K562 (cell line): ENCODE measurements around the gene RNASET2. TPM values are rescaled to one million over a fixed set of nuclear protein-coding genes. Genes with fewer than 3 reads are reported as not detected.

ENCODE experiments used
- CAMTA2 ChIP-seq: fragments of 250-450 bp; sonication (Bioruptor Pico); conservative IDR thresholded peaks from 2 replicates; pipeline ENCODE4 v1.5.1; 2022
- FOS ChIP-seq: IDR thresholded peaks from 3 replicates; pipeline ENCODE4 v1.6.1; 2011; ENCODE audit not compliant: insufficient read length; ENCODE audit errors: extremely low read depth
- FOXJ3 ChIP-seq: sonication (generic); formaldehyde crosslinking; IDR thresholded peaks from 2 replicates; pipeline ENCODE4 v1.4.0; 2020; ENCODE audit warnings: mild to moderate bottlenecking, missing genetic modification reagents
- HDAC8 ChIP-seq: fragments of 450-650 bp; IDR thresholded peaks from 2 replicates; pipeline ENCODE4 v1.6.1; 2016; ENCODE audit warnings: mild to moderate bottlenecking, missing genetic modification characterization, moderate library complexity, missing compliant biosample characterization
- HIVEP1 ChIP-seq: fragments of 250-450 bp; sonication (Bioruptor Pico); IDR thresholded peaks from 2 replicates; pipeline ENCODE4 v1.4.0; 2020; ENCODE audit warnings: mild to moderate bottlenecking
- MGA ChIP-seq: fragments of 450-650 bp; IDR thresholded peaks from 2 replicates; pipeline ENCODE4 v1.6.1; 2016; ENCODE audit warnings: mild to moderate bottlenecking, moderate library complexity
- MIER1 ChIP-seq: fragments of 450-650 bp; IDR thresholded peaks from 2 replicates; pipeline ENCODE4 v1.6.1; 2016; ENCODE audit warnings: antibody characterized with exemption, mild to moderate bottlenecking, low read depth
- NELFE ChIP-seq: IDR thresholded peaks from 2 replicates; pipeline ENCODE4 v1.6.1; 2011; ENCODE audit warnings: mild to moderate bottlenecking; ENCODE audit not compliant: insufficient read depth, insufficient read length
- RCOR1 ChIP-seq, 2 experiments: IDR thresholded peaks; 2 replicates each; pipeline ENCODE4 v1.6.1; 2012; ENCODE audit warnings: low read depth in 2 of 2, low read length in 2 of 2, borderline replicate concordance in 1 of 2, improper control_type of control experiment in 1 of 2
- SIN3B ChIP-seq: fragments of 450-650 bp; IDR thresholded peaks from 2 replicates; pipeline ENCODE4 v1.6.1; 2017; ENCODE audit warnings: low read depth, mild to moderate bottlenecking, moderate library complexity
- SP1 ChIP-seq: sonication (generic); formaldehyde crosslinking; IDR thresholded peaks from 2 replicates; pipeline ENCODE4 v1.8.1; 2022; ENCODE audit warnings: mild to moderate bottlenecking, missing genetic modification reagents
- ZKSCAN3 ChIP-seq: fragments of 250-450 bp; sonication (Bioruptor Pico); IDR thresholded peaks from 2 replicates; pipeline ENCODE4 v1.4.0; 2020
- ZNF224 ChIP-seq: sonication (generic); formaldehyde crosslinking; IDR thresholded peaks from 2 replicates; pipeline ENCODE4 v1.8.0; 2022; ENCODE audit warnings: mild to moderate bottlenecking, missing genetic modification reagents
- ZNF277 ChIP-seq: fragments of 250-450 bp; sonication (Bioruptor Pico); IDR thresholded peaks from 2 replicates; pipeline ENCODE4 v1.8.0; 2022; ENCODE audit warnings: inconsistent platforms, mild to moderate bottlenecking, moderate library complexity, borderline replicate concordance
- ZNF444 ChIP-seq: fragments of 250-450 bp; sonication (Bioruptor Pico); IDR thresholded peaks from 2 replicates; pipeline ENCODE4 v1.4.0; 2020; ENCODE audit warnings: mild to moderate bottlenecking, moderate library complexity
- ZNF57 ChIP-seq: fragments of 450-650 bp; formaldehyde crosslinking; IDR thresholded peaks from 2 replicates; pipeline ENCODE4 v1.4.0; 2020; ENCODE audit warnings: mild to moderate bottlenecking, moderate library complexity
- ZNF696 ChIP-seq: fragments of 250-450 bp; sonication (Bioruptor Pico); conservative IDR thresholded peaks from 2 replicates; pipeline ENCODE4 v1.4.0; 2020; ENCODE audit warnings: mild to moderate bottlenecking, moderate library complexity
- polyA plus RNA-seq, 8 experiments: library from polyadenylated mRNA; depleted of rRNA in 4 of 8; stranded (reverse) in 5 of 8; unstranded in 3 of 8; fragments of >200 nt; fragmentation: Nextera tagmentation in 2 of 8; fragmentation: Illumina TruSeq in 1 of 8; extraction: Ambion mirVana in 2 of 8; extraction: Trizol in 1 of 8; gene quantifications; 2 replicates each; pipeline versions ENCODE4 v1.2.1 to v1.2.3, GENCODE V29; 2011 to 2014; ENCODE audit warnings: inconsistent platforms in 1 of 8, missing spikeins in 1 of 8
- total RNA-seq, 7 experiments: library from RNA; depleted of rRNA in 6 of 7; stranded (reverse); fragments of >200 nt in 6 of 7; fragmentation: Illumina TruSeq in 2 of 7; extraction: Trizol in 2 of 7; gene quantifications; 2 replicates each; pipeline versions ENCODE4 v1.2.1 to v1.2.3, GENCODE V29; 2011 to 2021; ENCODE audit warnings: low replicate concordance in 1 of 7

The RNASET2 gene
- total and polyA plus RNA-seq, 9 of the 15 experiments (the other 6 are each of a cell fraction or from before 2014, with no cell fraction given), result 7.4 to 141 (median 91.3) TPM

- peak; percentile 78 for TF ChIP-seq MGA
- peak in 1 of 2 experiments; percentile 18; a peak in 1 of 4 replicates for TF ChIP-seq RCOR1 (IDR thresholded peaks at IDR 0.05; ENCODE audit: borderline replicate concordance in 1 of 2, low read depth in 2 of 2, low read length in 2 of 2)
- TF ChIP-seq FOXJ3 (CRISPR knock-in tag), result no peak
- no peak for TF ChIP-seq HDAC8 (tag)
- TF ChIP-seq ZNF224 (CRISPR knock-in tag), result no peak; the same call in 1 of the 2 replicates
- TF ChIP-seq CAMTA2 (CRISPR knock-in tag), result 0 out of 2 replicates have a peak, but pooled peaks have one; percentile 24
- TF ChIP-seq ZNF277 (CRISPR knock-in tag), result no peak
- no peak for TF ChIP-seq NELFE
- TF ChIP-seq ZNF57 (CRISPR knock-in tag), result no peak
- TF ChIP-seq ZKSCAN3 (CRISPR knock-in tag), result no peak
- no peak for TF ChIP-seq ZNF696 (CRISPR knock-in tag)
- TF ChIP-seq ZNF444 (CRISPR knock-in tag), result no peak
- TF ChIP-seq FOS, result no peak
- TF ChIP-seq SIN3B, result no peak
- TF ChIP-seq MIER1, result no peak
- no peak for TF ChIP-seq HIVEP1 (CRISPR knock-in tag)
- peak; percentile 93 for TF ChIP-seq SP1 (CRISPR knock-in tag)
These were observed at the start of gene RNASET2 (continued) for GRCh38 chr6:166956444-166957086.
